Liver (tissue), 9 donors: ENCODE measurements around the gene TCEAL3. TPM values are rescaled to one million over a fixed set of nuclear protein-coding genes. Genes with fewer than 3 reads are reported as not detected.

Experiments
- DNase-seq: peaks from one replicate; pipeline ENCODE4 v3.0.0-alpha.2; 2017; ENCODE audit warnings: low spot score
- H3K27ac ChIP-seq, 2 donors: one replicate each; pipeline ENCODE4 v1.7.0; 2013; ENCODE audit warnings: inconsistent platforms in 2 of 2, low read length in 2 of 2, control low read depth in 1 of 2, low read depth in 1 of 2, mild to moderate bottlenecking in 1 of 2
- H3K27me3 ChIP-seq, 4 donors: one replicate each; pipeline versions ENCODE4 v1.6.1 to v1.7.0; 2013; ENCODE audit warnings: low read length in 3 of 4, inconsistent platforms in 1 of 4, mild to moderate bottlenecking in 1 of 4, moderate library complexity in 1 of 4; ENCODE audit not compliant: control insufficient read depth in 4 of 4, insufficient read depth in 4 of 4
- H3K36me3 ChIP-seq, 4 donors: one replicate each; pipeline versions ENCODE4 v1.6.1 to v1.7.0; 2013; ENCODE audit warnings: low read length in 3 of 4, mild to moderate bottlenecking in 3 of 4, low read depth in 1 of 4, moderate library complexity in 1 of 4; ENCODE audit not compliant: control insufficient read depth in 4 of 4, insufficient read depth in 3 of 4
- H3K4me1 ChIP-seq, 4 donors: one replicate each; pipeline versions ENCODE4 v1.6.1 to v1.7.0; 2013; ENCODE audit warnings: low read length in 3 of 4, mild to moderate bottlenecking in 3 of 4, moderate library complexity in 1 of 4; ENCODE audit not compliant: control insufficient read depth in 4 of 4, insufficient read depth in 4 of 4
- H3K4me3 ChIP-seq, 3 donors: one replicate each; pipeline versions ENCODE4 v1.6.1 to v1.7.0; 2013; ENCODE audit warnings: low read length in 3 of 3, control low read depth in 1 of 3, low read depth in 1 of 3, mild to moderate bottlenecking in 1 of 3
- H3K9ac ChIP-seq, 2 donors: one replicate each; pipeline ENCODE4 v1.7.0; 2013; ENCODE audit warnings: low read length in 2 of 2, mild to moderate bottlenecking in 2 of 2, moderate library complexity in 2 of 2, control low read depth in 1 of 2, low read depth in 1 of 2
- H3K9me3 ChIP-seq, 4 donors: one replicate each; pipeline versions ENCODE4 v1.6.1 to v1.7.0; 2013; ENCODE audit warnings: low read length in 3 of 4; ENCODE audit not compliant: control insufficient read depth in 4 of 4
- EGR1 ChIP-seq, 2 donors: IDR thresholded peaks; 2 replicates each; pipeline ENCODE4 v1.6.1; 2016 to 2018; ENCODE audit warnings: antibody characterized with exemption in 2 of 2, low read depth in 2 of 2
- FOXA1 ChIP-seq: IDR thresholded peaks from 2 replicates; pipeline ENCODE4 v1.6.1; 2016; ENCODE audit warnings: antibody characterized with exemption
- FOXA2 ChIP-seq: IDR thresholded peaks from 2 replicates; pipeline ENCODE4 v1.6.1; 2016; ENCODE audit warnings: antibody characterized with exemption
- HNF4A ChIP-seq, 2 donors: conservative IDR thresholded peaks; 2 replicates each; pipeline ENCODE4 v1.6.1; 2016; ENCODE audit warnings: antibody characterized with exemption in 2 of 2, mild to moderate bottlenecking in 2 of 2
- HNF4G ChIP-seq: IDR thresholded peaks from 2 replicates; pipeline ENCODE4 v1.6.1; 2016; ENCODE audit warnings: antibody characterized with exemption
- RXRA ChIP-seq, 2 donors: IDR thresholded peaks; 2 replicates each; pipeline ENCODE4 v1.6.1; 2017 to 2018; ENCODE audit warnings: antibody characterized with exemption in 2 of 2, mild to moderate bottlenecking in 1 of 2
- SP1 ChIP-seq: IDR thresholded peaks from 2 replicates; pipeline ENCODE4 v1.6.1; 2018; ENCODE audit warnings: antibody characterized with exemption, mild to moderate bottlenecking
- YY1 ChIP-seq: IDR thresholded peaks from 2 replicates; pipeline ENCODE4 v1.6.1; 2016; ENCODE audit warnings: antibody characterized with exemption, mild to moderate bottlenecking
- WGBS: extraction: QIAGEN DNeasy Blood & Tissue Kit; methylation state at CpG from one replicate; pipeline ENCODE4 v1.1.7; 2013; 5-methylcytosine and 5-hydroxymethylcytosine counted together
- polyA plus RNA-seq, 2 donors: library from polyadenylated mRNA; stranded (reverse) in 1 of 2; unstranded in 1 of 2; fragments of 200-250 nt in 1 of 2; fragments of >200 nt in 1 of 2; fragmentation: Nextera tagmentation in 1 of 2; extraction: Ambion mirVana in 1 of 2; gene quantifications; one replicate each; pipeline versions ENCODE4 v1.2.1 to v1.2.3, GENCODE V29; 2013 to 2015
- total RNA-seq, 2 donors: library from RNA; depleted of rRNA; stranded (reverse); fragments of >200 nt; gene quantifications; one replicate each; pipeline ENCODE4 v1.2.3, GENCODE V29; 2014
- TF ChIP-seq, protein P1 (sequence below): IDR thresholded peaks from 2 replicates; pipeline ENCODE4 v1.6.1; 2016; ENCODE audit warnings: antibody characterized with exemption
- TF ChIP-seq, protein P2 (sequence below): IDR thresholded peaks from 2 replicates; pipeline ENCODE4 v1.6.1; 2016; ENCODE audit warnings: antibody characterized with exemption
- TF ChIP-seq, protein P3 (sequence below): IDR thresholded peaks from 2 replicates; pipeline ENCODE4 v1.6.1; 2016; ENCODE audit warnings: antibody characterized with exemption, mild to moderate bottlenecking
- donor health status: healthy.
- donor health status: healthy.
- donor health status: healthy.
- donor health status: healthy.
- donor health status: healthy.

The TCEAL3 gene
- total and polyA plus RNA-seq, 4 donors: 1.4 to 4.4 (median 2.4) TPM

GRCh38 chrX:103584596-103584995 is 23.2 kb upstream of the TCEAL3 start:
- H3K4me3 ChIP-seq: no peak overlapping the region
- H3K27me3 ChIP-seq: no peaks in the 10 kb centered on the region
- no peak overlapping the region for H3K9ac ChIP-seq
- DNase-seq: no peak
- peaks cover 0 to 2% (median 0%) of the 10 kb centered on the region in 4 donors for H3K36me3 ChIP-seq
- no peaks in the 10 kb centered on the region for H3K4me1 ChIP-seq
- H3K9me3 ChIP-seq: no peaks in the 10 kb centered on the region
- TF ChIP-seq FOXA2 (no peak), HNF4A (conservative IDR thresholded peaks at IDR 0.05) (no peak), FOXA1 (no peak), SP1 (no peak), HNF4G (no peak), RXRA (IDR thresholded peaks at IDR 0.05) (no peak), YY1 (no peak), EGR1 (IDR thresholded peaks at IDR 0.05; ENCODE audit: low read depth in 2 of 2) (no peak)
- TF ChIP-seq, protein P1, sequence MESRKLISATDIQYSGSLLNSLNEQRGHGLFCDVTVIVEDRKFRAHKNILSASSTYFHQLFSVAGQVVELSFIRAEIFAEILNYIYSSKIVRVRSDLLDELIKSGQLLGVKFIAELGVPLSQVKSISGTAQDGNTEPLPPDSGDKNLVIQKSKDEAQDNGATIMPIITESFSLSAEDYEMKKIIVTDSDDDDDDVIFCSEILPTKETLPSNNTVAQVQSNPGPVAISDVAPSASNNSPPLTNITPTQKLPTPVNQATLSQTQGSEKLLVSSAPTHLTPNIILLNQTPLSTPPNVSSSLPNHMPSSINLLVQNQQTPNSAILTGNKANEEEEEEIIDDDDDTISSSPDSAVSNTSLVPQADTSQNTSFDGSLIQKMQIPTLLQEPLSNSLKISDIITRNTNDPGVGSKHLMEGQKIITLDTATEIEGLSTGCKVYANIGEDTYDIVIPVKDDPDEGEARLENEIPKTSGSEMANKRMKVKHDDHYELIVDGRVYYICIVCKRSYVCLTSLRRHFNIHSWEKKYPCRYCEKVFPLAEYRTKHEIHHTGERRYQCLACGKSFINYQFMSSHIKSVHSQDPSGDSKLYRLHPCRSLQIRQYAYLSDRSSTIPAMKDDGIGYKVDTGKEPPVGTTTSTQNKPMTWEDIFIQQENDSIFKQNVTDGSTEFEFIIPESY: no peak
- TF ChIP-seq, protein P2, sequence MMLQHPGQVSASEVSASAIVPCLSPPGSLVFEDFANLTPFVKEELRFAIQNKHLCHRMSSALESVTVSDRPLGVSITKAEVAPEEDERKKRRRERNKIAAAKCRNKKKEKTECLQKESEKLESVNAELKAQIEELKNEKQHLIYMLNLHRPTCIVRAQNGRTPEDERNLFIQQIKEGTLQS: no peak
- H3K27ac ChIP-seq: no peak overlapping the region
- WGBS: 81% methylated on average over 3 of the region's 3 CpGs

- H3K36me3 ChIP-seq: peaks cover 0 to 2% (median 0%) of the 10 kb centered on the region in 4 donors
- DNase-seq: peak; percentile 49
- WGBS: 2% methylated on average over 56 of the region's 56 CpGs
- H3K4me1 ChIP-seq: no peaks in the 10 kb centered on the region
- TF ChIP-seq HNF4A (conservative IDR thresholded peaks at IDR 0.05): peak in 1 of 2 donors; percentile 12
- TF ChIP-seq FOXA1: no peak
- TF ChIP-seq, protein P3, sequence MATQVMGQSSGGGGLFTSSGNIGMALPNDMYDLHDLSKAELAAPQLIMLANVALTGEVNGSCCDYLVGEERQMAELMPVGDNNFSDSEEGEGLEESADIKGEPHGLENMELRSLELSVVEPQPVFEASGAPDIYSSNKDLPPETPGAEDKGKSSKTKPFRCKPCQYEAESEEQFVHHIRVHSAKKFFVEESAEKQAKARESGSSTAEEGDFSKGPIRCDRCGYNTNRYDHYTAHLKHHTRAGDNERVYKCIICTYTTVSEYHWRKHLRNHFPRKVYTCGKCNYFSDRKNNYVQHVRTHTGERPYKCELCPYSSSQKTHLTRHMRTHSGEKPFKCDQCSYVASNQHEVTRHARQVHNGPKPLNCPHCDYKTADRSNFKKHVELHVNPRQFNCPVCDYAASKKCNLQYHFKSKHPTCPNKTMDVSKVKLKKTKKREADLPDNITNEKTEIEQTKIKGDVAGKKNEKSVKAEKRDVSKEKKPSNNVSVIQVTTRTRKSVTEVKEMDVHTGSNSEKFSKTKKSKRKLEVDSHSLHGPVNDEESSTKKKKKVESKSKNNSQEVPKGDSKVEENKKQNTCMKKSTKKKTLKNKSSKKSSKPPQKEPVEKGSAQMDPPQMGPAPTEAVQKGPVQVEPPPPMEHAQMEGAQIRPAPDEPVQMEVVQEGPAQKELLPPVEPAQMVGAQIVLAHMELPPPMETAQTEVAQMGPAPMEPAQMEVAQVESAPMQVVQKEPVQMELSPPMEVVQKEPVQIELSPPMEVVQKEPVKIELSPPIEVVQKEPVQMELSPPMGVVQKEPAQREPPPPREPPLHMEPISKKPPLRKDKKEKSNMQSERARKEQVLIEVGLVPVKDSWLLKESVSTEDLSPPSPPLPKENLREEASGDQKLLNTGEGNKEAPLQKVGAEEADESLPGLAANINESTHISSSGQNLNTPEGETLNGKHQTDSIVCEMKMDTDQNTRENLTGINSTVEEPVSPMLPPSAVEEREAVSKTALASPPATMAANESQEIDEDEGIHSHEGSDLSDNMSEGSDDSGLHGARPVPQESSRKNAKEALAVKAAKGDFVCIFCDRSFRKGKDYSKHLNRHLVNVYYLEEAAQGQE: peak; percentile 43
- no peaks in the 10 kb centered on the region for H3K27me3 ChIP-seq
- peak within 1 kb of the TSS; percentile 62 to 83 (median 62) for H3K4me3 ChIP-seq
- H3K9me3 ChIP-seq: no peaks in the 10 kb centered on the region
- H3K9ac ChIP-seq: peak within 1 kb of the TSS; percentile 4 to 68
- peak within 1 kb of the TSS; percentile 50 to 83 for H3K27ac ChIP-seq
These were observed 22.1 kb upstream of the TCEAL3 start, which contains the start of gene TCEAL4 for GRCh38 chrX:103585411-103586313. Gene TCEAL4, plus strand, starts transcription at chrX:103585515. Its CDS starts 1,161 bp downstream, at chrX:103586676.
